ENCODE results near the gene PTPRN2.
A peak's percentile ranks its signal among the peaks of the same experiment; 100 is the strongest.

Gene PTPRN2

GRCh38 chr7:157690833-157691585, 896.6 kb downstream of the PTPRN2 start:
- no CpG with 5 or more reads among the region's 72 CpGs for WGBS (ENCODE audit: extremely low coverage, insufficient coverage, low lambda C conversion rate)
- DNase-seq: peak; percentile 94
- H3K18ac ChIP-seq (ENCODE audit: low read length): no peak overlapping the region
- H3K4me1 ChIP-seq (ENCODE audit: control insufficient read depth, low read depth, low read length): no peaks in the 10 kb centered on the region
- H3K56ac ChIP-seq (ENCODE audit: low read length): peak overlapping the region; percentile 81
- H3K4me3 ChIP-seq (ENCODE audit: low read length): no peak overlapping the region
- H3K23ac ChIP-seq (ENCODE audit: low read length): no peak overlapping the region
- H3K9ac ChIP-seq (ENCODE audit: low read length): peak overlapping the region; percentile 54
- no peak overlapping the region for H3K4ac ChIP-seq (ENCODE audit: low read depth, low read length)
- no peaks in the 10 kb centered on the region for H3K79me2 ChIP-seq (ENCODE audit: control insufficient read depth, insufficient read depth, low read length)
- no peak overlapping the region for H3K27ac ChIP-seq (ENCODE audit: low read depth, low read length)
- H2BK5ac ChIP-seq (ENCODE audit: low read length): no peak overlapping the region
- no peak overlapping the region for H2BK15ac ChIP-seq (replicated peaks; ENCODE audit: low read depth)
- no peaks in the 10 kb centered on the region for H3K36me3 ChIP-seq (ENCODE audit: control insufficient read depth, insufficient read depth, low read length)
- H4K5ac ChIP-seq (ENCODE audit: low read length): no peak overlapping the region
- no peaks in the 10 kb centered on the region for H3K79me1 ChIP-seq (ENCODE audit: low read length)
- H2BK120ac ChIP-seq (ENCODE audit: low read depth, low read length): no peak overlapping the region
- H3K4me2 ChIP-seq (ENCODE audit: low read length): peak overlapping the region; percentile 81
- no peak overlapping the region for H4K8ac ChIP-seq (ENCODE audit: low read depth, low read length)
- peaks cover 68% of the 10 kb centered on the region for H3K27me3 ChIP-seq (ENCODE audit: insufficient read depth, low read length, poor library complexity)
- H2AK5ac ChIP-seq (ENCODE audit: low read length): no peak overlapping the region

GRCh38 chr7:157690058-157690832, 897.4 kb downstream of the PTPRN2 start:
- Histone ChIP-seq H4K8ac (ENCODE audit: low read depth, low read length) (no peak overlapping the region), H3K18ac (ENCODE audit: low read length) (no peak overlapping the region), H3K36me3 (ENCODE audit: control insufficient read depth, insufficient read depth, low read length) (no peaks in the 10 kb centered on the region), H3K27ac (ENCODE audit: low read depth, low read length) (no peak overlapping the region), H2BK120ac (ENCODE audit: low read depth, low read length) (no peak overlapping the region), H3K4me3 (ENCODE audit: low read length) (peak overlapping the region; percentile 20), H3K4me1 (ENCODE audit: control insufficient read depth, low read depth, low read length) (no peaks in the 10 kb centered on the region), H2BK5ac (ENCODE audit: low read length) (no peak overlapping the region), H3K56ac (ENCODE audit: low read length) (peak overlapping the region; percentile 64), H3K9ac (ENCODE audit: low read length) (peak overlapping the region; percentile 19), H4K5ac (ENCODE audit: low read length) (no peak overlapping the region), H3K27me3 (ENCODE audit: insufficient read depth, low read length, poor library complexity) (peaks cover 76% of the 10 kb centered on the region), H2AK5ac (ENCODE audit: low read length) (no peak overlapping the region), H3K4ac (ENCODE audit: low read depth, low read length) (no peak overlapping the region), H3K79me2 (ENCODE audit: control insufficient read depth, insufficient read depth, low read length) (no peaks in the 10 kb centered on the region), H3K23ac (ENCODE audit: low read length) (no peak overlapping the region), H3K79me1 (ENCODE audit: low read length) (no peaks in the 10 kb centered on the region), H2BK15ac (replicated peaks; ENCODE audit: low read depth) (no peak overlapping the region), H3K4me2 (ENCODE audit: low read length) (peak overlapping the region; percentile 74)
- DNase-seq: no peak
- no CpG with 5 or more reads among the region's 70 CpGs for WGBS (ENCODE audit: extremely low coverage, insufficient coverage, low lambda C conversion rate)

GRCh38 chr7:157689269-157690057, 898.2 kb downstream of the PTPRN2 start:
- peak; percentile 49 for DNase-seq
- H3K4me3 ChIP-seq (ENCODE audit: low read length): no peak overlapping the region
- H4K5ac ChIP-seq (ENCODE audit: low read length): no peak overlapping the region
- H3K27ac ChIP-seq (ENCODE audit: low read depth, low read length): no peak overlapping the region
- H2BK15ac ChIP-seq (replicated peaks; ENCODE audit: low read depth): no peak overlapping the region
- peak overlapping the region; percentile 36 for H3K9ac ChIP-seq (ENCODE audit: low read length)
- H3K56ac ChIP-seq (ENCODE audit: low read length): peak overlapping the region; percentile 67
- H3K79me2 ChIP-seq (ENCODE audit: control insufficient read depth, insufficient read depth, low read length): no peaks in the 10 kb centered on the region
- no peaks in the 10 kb centered on the region for H3K79me1 ChIP-seq (ENCODE audit: low read length)
- H3K18ac ChIP-seq (ENCODE audit: low read length): no peak overlapping the region
- no peak overlapping the region for H3K4ac ChIP-seq (ENCODE audit: low read depth, low read length)
- no peaks in the 10 kb centered on the region for H3K36me3 ChIP-seq (ENCODE audit: control insufficient read depth, insufficient read depth, low read length)
- H3K4me2 ChIP-seq (ENCODE audit: low read length): peak overlapping the region; percentile 80
- peaks cover 83% of the 10 kb centered on the region for H3K27me3 ChIP-seq (ENCODE audit: insufficient read depth, low read length, poor library complexity)
- WGBS (ENCODE audit: extremely low coverage, insufficient coverage, low lambda C conversion rate): no CpG with 5 or more reads among the region's 59 CpGs
- no peak overlapping the region for H2BK5ac ChIP-seq (ENCODE audit: low read length)
- H3K4me1 ChIP-seq (ENCODE audit: control insufficient read depth, low read depth, low read length): no peaks in the 10 kb centered on the region
- no peak overlapping the region for H2AK5ac ChIP-seq (ENCODE audit: low read length)
- H4K8ac ChIP-seq (ENCODE audit: low read depth, low read length): no peak overlapping the region
- no peak overlapping the region for H2BK120ac ChIP-seq (ENCODE audit: low read depth, low read length)
- no peak overlapping the region for H3K23ac ChIP-seq (ENCODE audit: low read length)

GRCh38 chr7:157688533-157689268, 898.9 kb downstream of the PTPRN2 start:
- H3K4me1 ChIP-seq (ENCODE audit: control insufficient read depth, low read depth, low read length): no peaks in the 10 kb centered on the region
- no peak overlapping the region for H3K27ac ChIP-seq (ENCODE audit: low read depth, low read length)
- no peaks in the 10 kb centered on the region for H3K79me2 ChIP-seq (ENCODE audit: control insufficient read depth, insufficient read depth, low read length)
- no peak overlapping the region for H2BK120ac ChIP-seq (ENCODE audit: low read depth, low read length)
- peaks cover 80% of the 10 kb centered on the region for H3K27me3 ChIP-seq (ENCODE audit: insufficient read depth, low read length, poor library complexity)
- no peak overlapping the region for H4K5ac ChIP-seq (ENCODE audit: low read length)
- no peak overlapping the region for H3K4ac ChIP-seq (ENCODE audit: low read depth, low read length)
- no peaks in the 10 kb centered on the region for H3K36me3 ChIP-seq (ENCODE audit: control insufficient read depth, insufficient read depth, low read length)
- no CpG with 5 or more reads among the region's 64 CpGs for WGBS (ENCODE audit: extremely low coverage, insufficient coverage, low lambda C conversion rate)
- no peak overlapping the region for H3K4me3 ChIP-seq (ENCODE audit: low read length)
- no peak overlapping the region for H2AK5ac ChIP-seq (ENCODE audit: low read length)
- H2BK5ac ChIP-seq (ENCODE audit: low read length): no peak overlapping the region
- peak overlapping the region; percentile 80 for H3K4me2 ChIP-seq (ENCODE audit: low read length)
- H3K79me1 ChIP-seq (ENCODE audit: low read length): no peaks in the 10 kb centered on the region
- peak overlapping the region; percentile 11 for H3K9ac ChIP-seq (ENCODE audit: low read length)
- no peak overlapping the region for H3K23ac ChIP-seq (ENCODE audit: low read length)
- no peak overlapping the region for H4K8ac ChIP-seq (ENCODE audit: low read depth, low read length)
- no peak overlapping the region for H2BK15ac ChIP-seq (replicated peaks; ENCODE audit: low read depth)
- peak overlapping the region; percentile 67 for H3K56ac ChIP-seq (ENCODE audit: low read length)
- peak; percentile 83 for DNase-seq
- H3K18ac ChIP-seq (ENCODE audit: low read length): no peak overlapping the region

GRCh38 chr7:157687845-157688532, 899.6 kb downstream of the PTPRN2 start:
- H3K27ac ChIP-seq (ENCODE audit: low read depth, low read length): no peak overlapping the region
- H3K4me1 ChIP-seq (ENCODE audit: control insufficient read depth, low read depth, low read length): no peaks in the 10 kb centered on the region
- H3K18ac ChIP-seq (ENCODE audit: low read length): no peak overlapping the region
- no peak overlapping the region for H3K56ac ChIP-seq (ENCODE audit: low read length)
- H2BK120ac ChIP-seq (ENCODE audit: low read depth, low read length): no peak overlapping the region
- no peak overlapping the region for H2BK15ac ChIP-seq (replicated peaks; ENCODE audit: low read depth)
- H2AK5ac ChIP-seq (ENCODE audit: low read length): no peak overlapping the region
- H4K8ac ChIP-seq (ENCODE audit: low read depth, low read length): no peak overlapping the region
- H3K79me1 ChIP-seq (ENCODE audit: low read length): no peaks in the 10 kb centered on the region
- H3K27me3 ChIP-seq (ENCODE audit: insufficient read depth, low read length, poor library complexity): peaks cover 80% of the 10 kb centered on the region
- DNase-seq: no peak
- no peak overlapping the region for H3K9ac ChIP-seq (ENCODE audit: low read length)
- H3K79me2 ChIP-seq (ENCODE audit: control insufficient read depth, insufficient read depth, low read length): no peaks in the 10 kb centered on the region
- no peaks in the 10 kb centered on the region for H3K36me3 ChIP-seq (ENCODE audit: control insufficient read depth, insufficient read depth, low read length)
- H3K4ac ChIP-seq (ENCODE audit: low read depth, low read length): no peak overlapping the region
- no peak overlapping the region for H4K5ac ChIP-seq (ENCODE audit: low read length)
- no peak overlapping the region for H3K4me2 ChIP-seq (ENCODE audit: low read length)
- no peak overlapping the region for H3K23ac ChIP-seq (ENCODE audit: low read length)
- no CpG with 5 or more reads among the region's 9 CpGs for WGBS (ENCODE audit: extremely low coverage, insufficient coverage, low lambda C conversion rate)
- H2BK5ac ChIP-seq (ENCODE audit: low read length): no peak overlapping the region
- no peak overlapping the region for H3K4me3 ChIP-seq (ENCODE audit: low read length)
